ENCODE data around the gene RREB1. TPM values are rescaled to one million over a fixed set of nuclear protein-coding genes. Genes with fewer than 3 reads are reported as not detected.
A peak's percentile ranks its signal among the peaks of the same experiment; 100 is the strongest.

The RREB1 gene
- polyA plus RNA-seq, 1 experiment = 1.2 TPM

GRCh38 chr6:7201732-7202541 is 94.2 kb downstream of the RREB1 start:
- DNase-seq (ENCODE audit: low read depth) = no peak
- Histone ChIP-seq H3K36me3 (ENCODE audit: control insufficient read depth, insufficient read depth, low read length) (peaks cover 8% of the 10 kb centered on the region), H3K27me3 (ENCODE audit: control insufficient read depth, insufficient read depth, low read length) (no peaks in the 10 kb centered on the region), H3K4me3 (ENCODE audit: low read depth, low read length) (no peak overlapping the region)
- ChIA-PET CTCF (no interaction called here), POLR2A (no interaction called here)
- TF ChIP-seq, protein P1, sequence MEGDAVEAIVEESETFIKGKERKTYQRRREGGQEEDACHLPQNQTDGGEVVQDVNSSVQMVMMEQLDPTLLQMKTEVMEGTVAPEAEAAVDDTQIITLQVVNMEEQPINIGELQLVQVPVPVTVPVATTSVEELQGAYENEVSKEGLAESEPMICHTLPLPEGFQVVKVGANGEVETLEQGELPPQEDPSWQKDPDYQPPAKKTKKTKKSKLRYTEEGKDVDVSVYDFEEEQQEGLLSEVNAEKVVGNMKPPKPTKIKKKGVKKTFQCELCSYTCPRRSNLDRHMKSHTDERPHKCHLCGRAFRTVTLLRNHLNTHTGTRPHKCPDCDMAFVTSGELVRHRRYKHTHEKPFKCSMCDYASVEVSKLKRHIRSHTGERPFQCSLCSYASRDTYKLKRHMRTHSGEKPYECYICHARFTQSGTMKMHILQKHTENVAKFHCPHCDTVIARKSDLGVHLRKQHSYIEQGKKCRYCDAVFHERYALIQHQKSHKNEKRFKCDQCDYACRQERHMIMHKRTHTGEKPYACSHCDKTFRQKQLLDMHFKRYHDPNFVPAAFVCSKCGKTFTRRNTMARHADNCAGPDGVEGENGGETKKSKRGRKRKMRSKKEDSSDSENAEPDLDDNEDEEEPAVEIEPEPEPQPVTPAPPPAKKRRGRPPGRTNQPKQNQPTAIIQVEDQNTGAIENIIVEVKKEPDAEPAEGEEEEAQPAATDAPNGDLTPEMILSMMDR (IDR thresholded peaks at IDR 0.05; ENCODE audit: insufficient read depth, low read depth, low read length) = no peak

DNA sequence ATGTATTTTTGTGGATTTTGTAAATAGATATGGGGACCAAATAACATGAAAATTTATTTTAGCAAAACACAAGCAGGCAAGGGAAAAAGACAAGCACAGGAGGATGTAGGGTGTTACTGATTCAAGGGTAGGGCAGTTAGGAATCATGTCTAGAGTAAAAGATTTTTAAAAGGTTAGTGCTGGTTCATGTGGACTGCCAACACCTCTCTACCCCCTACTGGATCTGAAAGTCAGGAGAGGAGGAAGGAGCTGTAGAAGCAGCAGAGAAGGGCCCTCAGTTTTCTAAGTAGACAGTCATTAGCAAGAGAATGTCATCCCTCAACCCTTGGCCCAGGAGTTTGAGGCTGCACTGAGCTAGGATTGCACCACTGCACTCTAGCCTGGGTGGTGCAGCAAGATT is 95.2 kb downstream of the RREB1 start:
- TF ChIP-seq, protein P1 (IDR thresholded peaks at IDR 0.05; ENCODE audit: insufficient read depth, low read depth, low read length) = no peak
- POLR2A ChIA-PET = no interaction called here

GRCh38 chr6:7203939-7204338 is 96.2 kb downstream of the RREB1 start:
- Histone ChIP-seq H3K36me3 (ENCODE audit: control insufficient read depth, insufficient read depth, low read length) (peaks cover 9% of the 10 kb centered on the region), H3K27me3 (ENCODE audit: control insufficient read depth, insufficient read depth, low read length) (no peaks in the 10 kb centered on the region), H3K4me3 (ENCODE audit: low read depth, low read length) (no peak overlapping the region)
- no peak for DNase-seq (ENCODE audit: low read depth)
- ChIA-PET POLR2A (no interaction called here), CTCF (no interaction called here)
- TF ChIP-seq, protein P1 (IDR thresholded peaks at IDR 0.05; ENCODE audit: insufficient read depth, low read depth, low read length) = no peak

More for the DNA sequence above, 95.2 kb downstream of the RREB1 start:
- no peaks in the 10 kb centered on the region for H3K27me3 ChIP-seq (ENCODE audit: control insufficient read depth, insufficient read depth, low read length)
- DNase-seq (ENCODE audit: low read depth) = no peak
- CTCF ChIA-PET = interaction anchor here (0.8 kb wide), 1 partner anchor 41 kb away, joined by 5 read pairs; no protein-coding TSS in a partner anchor
- H3K36me3 ChIP-seq (ENCODE audit: control insufficient read depth, insufficient read depth, low read length) = peaks cover 6% of the 10 kb centered on the region
- H3K4me3 ChIP-seq (ENCODE audit: low read depth, low read length) = no peak overlapping the region

DNA sequence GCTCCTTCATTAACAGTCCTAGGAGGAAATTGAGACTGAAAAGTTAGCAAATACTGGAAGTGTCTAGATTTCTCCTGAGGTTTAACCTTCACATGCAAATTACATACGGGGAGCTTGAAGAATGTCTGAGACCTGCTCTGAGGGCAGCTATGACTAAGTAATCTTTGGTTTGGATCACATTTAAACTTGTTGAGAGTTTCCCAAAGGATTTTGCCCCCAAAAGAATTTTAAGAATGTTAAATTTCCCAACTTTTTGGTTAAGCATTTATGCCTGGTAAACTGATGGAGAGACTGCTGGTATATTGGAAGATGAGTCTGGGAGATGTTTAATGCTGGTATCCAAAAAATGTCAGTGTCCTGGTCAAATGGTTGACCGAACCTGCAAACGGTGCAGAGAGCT is 97.0 kb downstream of the RREB1 start:
- ChIA-PET CTCF (interaction anchor here (0.9 kb wide), 1 partner anchor 480 kb away, joined by 3 read pairs; no protein-coding TSS in a partner anchor), POLR2A (no interaction called here)
- Histone ChIP-seq H3K4me3 (ENCODE audit: low read depth, low read length) (no peak overlapping the region), H3K36me3 (ENCODE audit: control insufficient read depth, insufficient read depth, low read length) (peaks cover 9% of the 10 kb centered on the region), H3K27me3 (ENCODE audit: control insufficient read depth, insufficient read depth, low read length) (no peaks in the 10 kb centered on the region)
- TF ChIP-seq, protein P1 (IDR thresholded peaks at IDR 0.05; ENCODE audit: insufficient read depth, low read depth, low read length) = no peak
- DNase-seq (ENCODE audit: low read depth) = peak; percentile 13

GRCh38 chr6:7207720-7208119 is 100.0 kb downstream of the RREB1 start:
- Histone ChIP-seq H3K27me3 (ENCODE audit: control insufficient read depth, insufficient read depth, low read length) (no peaks in the 10 kb centered on the region), H3K4me3 (ENCODE audit: low read depth, low read length) (no peak overlapping the region), H3K36me3 (ENCODE audit: control insufficient read depth, insufficient read depth, low read length) (peaks cover 15% of the 10 kb centered on the region)
- POLR2A ChIA-PET = no interaction called here
- CTCF ChIA-PET = interaction anchor here (0.8 to 1.0 kb wide), 2 partner anchors 10 to 120 kb away, joined by 3 to 4 read pairs; no protein-coding TSS in a partner anchor
- TF ChIP-seq, protein P1 (IDR thresholded peaks at IDR 0.05; ENCODE audit: insufficient read depth, low read depth, low read length) = no peak
- no peak for DNase-seq (ENCODE audit: low read depth)
